Tibial nerve (tissue), 4 donors: Measurements from ENCODE around the gene PABPN1. TPM values are rescaled to one million over a fixed set of nuclear protein-coding genes. Genes with fewer than 3 reads are reported as not detected.

ENCODE experiments used
- DNase-seq, 2 donors: peaks; one replicate each; pipeline ENCODE4 v3.0.0-alpha.2; 2019; ENCODE audit warnings: low spot score in 2 of 2
- H3K27ac ChIP-seq, 4 donors: fragments of 200-600 bp; sonication (generic) in 3 of 4; one replicate each; pipeline ENCODE4 v1.5.1; 2017 to 2019; ENCODE audit warnings: mild to moderate bottlenecking in 1 of 4
- H3K27me3 ChIP-seq, 2 donors: fragments of 200-600 bp; sonication (generic) in 1 of 2; one replicate each; pipeline versions ENCODE4 v1.5.1 to v1.6.0; 2017 to 2019
- H3K36me3 ChIP-seq, 3 donors: fragments of 200-600 bp; sonication (generic); one replicate each; pipeline ENCODE4 v1.5.1; 2018 to 2019
- H3K4me1 ChIP-seq, 4 donors: fragments of 200-600 bp; sonication (generic) in 3 of 4; one replicate each; pipeline ENCODE4 v1.5.1; 2017 to 2019
- H3K4me3 ChIP-seq, 4 donors: fragments of 200-600 bp; sonication (generic) in 3 of 4; one replicate each; pipeline ENCODE4 v1.5.1; 2017 to 2019; ENCODE audit warnings: mild to moderate bottlenecking in 1 of 4, moderate library complexity in 1 of 4
- H3K9me3 ChIP-seq, 4 donors: fragments of 200-600 bp; sonication (generic) in 3 of 4; one replicate each; pipeline ENCODE4 v1.5.1; 2017 to 2019
- CTCF ChIP-seq, 5 experiments: fragments of 200-600 bp in 3 of 5; fragments of 450-650 bp in 2 of 5; sonication (generic) in 3 of 5; IDR thresholded peaks; one replicate each; pipeline ENCODE4 v1.5.1; 2016 to 2019; ENCODE audit warnings: antibody characterized with exemption in 5 of 5, mild to moderate bottlenecking in 3 of 5, moderate library complexity in 2 of 5
- EP300 ChIP-seq, 2 donors: sonication (generic); formaldehyde crosslinking; IDR thresholded peaks; one replicate each; pipeline ENCODE4 v1.6.1; 2017; ENCODE audit warnings: antibody characterized with exemption in 2 of 2, mild to moderate bottlenecking in 1 of 2
- POLR2A ChIP-seq, 2 donors: fragments of 450-650 bp; IDR thresholded peaks; one replicate each; pipeline ENCODE4 v1.6.1; 2017; ENCODE audit warnings: antibody characterized with exemption in 2 of 2, mild to moderate bottlenecking in 2 of 2, moderate library complexity in 2 of 2
- WGBS, 2 donors: methylation state at CpG; one replicate each; pipeline ENCODE4 v1.1.5; 2018; 5-methylcytosine and 5-hydroxymethylcytosine counted together
- total RNA-seq, 4 donors: library from RNA; depleted of rRNA; stranded (reverse); fragments of >200 nt; gene quantifications; one replicate each; pipeline ENCODE4 v1.1.0, GENCODE V29; 2016

The PABPN1 gene
- total RNA-seq, 4 donors from 2014 or later = 52.1 to 80.8 (median 64.5) TPM

GRCh38 chr14:23299986-23300686, 21.1 kb upstream of the PABPN1 start:
- TF ChIP-seq POLR2A (IDR thresholded peaks at IDR 0.05) (no peak), EP300 (IDR thresholded peaks at IDR 0.05) (no peak), CTCF (IDR thresholded peaks at IDR 0.05) (no peak)
- H3K9me3 ChIP-seq = no peaks in the 10 kb centered on the region

GRCh38 chr14:23300687-23301223, 20.5 kb upstream of the PABPN1 start:
- H3K9me3 ChIP-seq = no peaks in the 10 kb centered on the region
- WGBS, 2 donors = 3 to 6% methylated on average over 13 of the region's 13 CpGs
- DNase-seq = no peak
- peaks cover 0 to 26% (median 0%) of the 10 kb centered on the region in 3 donors for H3K36me3 ChIP-seq
- peaks cover under 1 to 47% (median 21%) of the 10 kb centered on the region in 4 donors for H3K4me1 ChIP-seq
- TF ChIP-seq EP300 (IDR thresholded peaks at IDR 0.05) (no peak), CTCF (IDR thresholded peaks at IDR 0.05) (no peak), POLR2A (IDR thresholded peaks at IDR 0.05) (no peak)
- H3K4me3 ChIP-seq = peak overlapping the region; percentile 59 to 95 (median 65)
- H3K27ac ChIP-seq = peak overlapping the region; percentile 97 to 100 (median 98)
- H3K27me3 ChIP-seq = no peaks in the 10 kb centered on the region

More at GRCh38 chr14:23299986-23300686, 21.1 kb upstream of the PABPN1 start:
- no peaks in the 10 kb centered on the region for H3K27me3 ChIP-seq
- WGBS, 2 donors = 63 to 65% methylated on average over 10 of the region's 10 CpGs
- no peak for DNase-seq
- H3K4me1 ChIP-seq = peaks cover 0 to 45% (median 20%) of the 10 kb centered on the region in 4 donors
- peak overlapping the region; percentile 97 to 100 (median 98) for H3K27ac ChIP-seq
- H3K36me3 ChIP-seq = peaks cover 0 to 26% (median 0%) of the 10 kb centered on the region in 3 donors
- peak overlapping the region; percentile 59 to 95 (median 65) for H3K4me3 ChIP-seq

GRCh38 chr14:23301288-23301968, 19.8 kb upstream of the PABPN1 start:
- 0% methylated on average over 30 to 65 of the region's 87 CpGs for WGBS, 2 donors
- Histone ChIP-seq H3K9me3 (no peaks in the 10 kb centered on the region), H3K27me3 (no peaks in the 10 kb centered on the region), H3K4me1 (peaks cover 5 to 49% (median 27%) of the 10 kb centered on the region in 4 donors), H3K27ac (peak overlapping the region; percentile 98 to 100 (median 100)), H3K36me3 (peaks cover 0 to 26% (median 0%) of the 10 kb centered on the region in 3 donors), H3K4me3 (peak overlapping the region; percentile 65 to 95 (median 80))
- DNase-seq = peak; percentile 91 to 95
- TF ChIP-seq CTCF (IDR thresholded peaks at IDR 0.05) (peak; percentile 68 to 98 (median 97)), EP300 (IDR thresholded peaks at IDR 0.05) (peak; percentile 62 to 95), POLR2A (IDR thresholded peaks at IDR 0.05) (peak; percentile 81)

GRCh38 chr14:23301969-23302289, 19.3 kb upstream of the PABPN1 start:
- TF ChIP-seq POLR2A (IDR thresholded peaks at IDR 0.05) (peak; percentile 92 to 95), CTCF (IDR thresholded peaks at IDR 0.05) (no peak), EP300 (IDR thresholded peaks at IDR 0.05) (peak; percentile 55 to 83)
- no peak for DNase-seq
- WGBS, 2 donors = 0 to 1% methylated on average over 12 to 24 of the region's 25 CpGs
- Histone ChIP-seq H3K4me3 (peak overlapping the region; percentile 65 to 95 (median 80)), H3K27ac (peak overlapping the region; percentile 98 to 100 (median 100)), H3K4me1 (peaks cover 5 to 49% (median 27%) of the 10 kb centered on the region in 4 donors), H3K9me3 (no peaks in the 10 kb centered on the region), H3K27me3 (no peaks in the 10 kb centered on the region), H3K36me3 (peaks cover 0 to 21% (median 0%) of the 10 kb centered on the region in 3 donors)
